HG03039 (cell line): ENCODE data around the gene CRYBG1.
"Not testable (repeated sequence)": the region's sequence is repeated elsewhere in the genome, so short reads cannot be mapped to it uniquely, and the experiment has no call there.

Experiments
- ATAC-seq: cut with Tn5 transposase; IDR thresholded peaks from one replicate; pipeline ENCODE4 v1.9.1; 2021; ENCODE audit warnings: mild to moderate bottlenecking, moderate library complexity; ENCODE audit not compliant: unreplicated experiment

CRYBG1 gene

GRCh38 chr6:106574741-106575458 is 214.4 kb downstream of the CRYBG1 start:
- ATAC-seq = no peak

GRCh38 chr6:106579281-106579680 is 218.8 kb downstream of the CRYBG1 start:
- ATAC-seq = no peak

GRCh38 chr6:106581468-106581867 is 221.0 kb downstream of the CRYBG1 start:
- ATAC-seq = no peak

GRCh38 chr6:106586815-106587415 is 226.4 kb downstream of the CRYBG1 start:
- ATAC-seq = no peak

GRCh38 chr6:106588937-106589336 is 228.4 kb downstream of the CRYBG1 start:
- ATAC-seq = not testable (repeated sequence)

GRCh38 chr6:106591111-106591825 is 230.8 kb downstream of the CRYBG1 start:
- no peak for ATAC-seq

- no peak for ATAC-seq
Measured at GRCh38 chr6:106599440-106599839, 238.9 kb downstream of the CRYBG1 start.

GRCh38 chr6:106600329-106600728 is 239.8 kb downstream of the CRYBG1 start:
- no peak for ATAC-seq

- ATAC-seq = no peak
Measured at GRCh38 chr6:106608080-106608668, 247.7 kb downstream of the CRYBG1 start.

- ATAC-seq = no peak
Measured at GRCh38 chr6:106609699-106610098, 249.2 kb downstream of the CRYBG1 start.

- no peak for ATAC-seq
Measured at GRCh38 chr6:106611030-106611429, 250.5 kb downstream of the CRYBG1 start.

GRCh38 chr6:106612671-106613416 is 252.3 kb downstream of the CRYBG1 start:
- no peak for ATAC-seq

- ATAC-seq = no peak
Measured at GRCh38 chr6:106613590-106613989, 253.1 kb downstream of the CRYBG1 start.

GRCh38 chr6:106614166-106614565 is 253.6 kb downstream of the CRYBG1 start:
- no peak for ATAC-seq

- no peak for ATAC-seq
Measured at GRCh38 chr6:106614592-106615257, 254.2 kb downstream of the CRYBG1 start.

GRCh38 chr6:106617302-106617701 is 256.8 kb downstream of the CRYBG1 start:
- no peak for ATAC-seq

- ATAC-seq = no peak
Measured at GRCh38 chr6:106617857-106618256, 257.3 kb downstream of the CRYBG1 start.

GRCh38 chr6:106618324-106618723 is 257.8 kb downstream of the CRYBG1 start:
- no peak for ATAC-seq

GRCh38 chr6:106619223-106619622 is 258.7 kb downstream of the CRYBG1 start:
- no peak for ATAC-seq

- no peak for ATAC-seq
Measured at GRCh38 chr6:106620931-106621672, 260.6 kb downstream of the CRYBG1 start.
